ENCODE results near the gene ERGIC1. TPM values are rescaled to one million over a fixed set of nuclear protein-coding genes. Genes with fewer than 3 reads are reported as not detected.

Gene ERGIC1
- total and polyA plus RNA-seq, 2 of the 13 experiments (the other 11 are each of a cell fraction or from before 2014, with no cell fraction given), result 78.5 to 184 TPM

DNA sequence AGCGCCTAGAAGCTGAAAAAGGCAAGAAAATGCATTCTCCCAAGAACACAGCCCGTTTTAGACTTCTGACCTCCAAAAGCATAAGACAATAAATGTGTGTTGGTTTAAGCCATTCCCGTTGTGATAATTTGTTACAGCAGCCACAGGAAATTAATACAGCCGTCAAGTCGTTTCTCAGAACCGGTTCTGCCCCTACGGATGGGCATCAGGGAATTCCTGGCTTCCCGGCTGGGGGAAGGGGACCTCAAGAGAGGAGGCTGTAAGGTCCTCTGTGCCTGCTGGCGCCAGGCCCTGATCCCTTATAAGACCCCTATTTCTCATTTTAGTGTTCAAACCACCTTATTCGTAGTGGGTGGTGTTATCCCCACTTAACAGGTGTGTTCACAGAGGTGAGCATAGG, 74.6 kb downstream of the ERGIC1 start:
- CTCF ChIA-PET (ENCODE audit: low intra/inter-chr PET ratio, low total read pairs), result no interaction called here
- WGBS (ENCODE audit: low lambda C conversion rate), result 94% methylated on average over 9 of the region's 10 CpGs

More for the DNA sequence above, 74.6 kb downstream of the ERGIC1 start:
- no TSS peak for BruUV-seq (replicated peaks)
- Histone ChIP-seq H3K4me2 (ENCODE audit: low read depth, low read length) (no peak overlapping the region), H2AFZ (ENCODE audit: low read length) (no peak overlapping the region), H3K27ac (ENCODE audit: extremely low read length, insufficient read depth, low read length) (no peak overlapping the region), H3K9ac (ENCODE audit: insufficient read depth, low read depth, low read length) (no peak overlapping the region), H3K4me3 (replicated peaks in 1 of 3; ENCODE audit: insufficient read depth in 1 of 3, low read depth in 2 of 3, low read length in 3 of 3) (no peak overlapping the region), H3K9me3 (ENCODE audit: low read length) (no peaks in the 10 kb centered on the region), H3K4me1 (ENCODE audit: insufficient read depth, low read length) (peaks cover 14% of the 10 kb centered on the region), H3K79me2 (ENCODE audit: insufficient read depth, low read length) (no peaks in the 10 kb centered on the region), H3K27me3 (ENCODE audit: control insufficient read depth in 1 of 2, insufficient read depth in 2 of 2, low read length in 2 of 2) (no peaks in the 10 kb centered on the region), H3K36me3 (replicated peaks in 1 of 2; ENCODE audit: control insufficient read depth in 1 of 2, insufficient read depth in 2 of 2, low read length in 2 of 2) (peaks cover 19 to 36% of the 10 kb centered on the region in 2 experiments), H4K20me1 (ENCODE audit: insufficient read depth, low read length) (no peaks in the 10 kb centered on the region)
- no peak for FAIRE-seq
- TF ChIP-seq CREB1 (IDR thresholded peaks at IDR 0.05) (no peak), CREB1 (CRISPR knock-in tag; IDR thresholded peaks at IDR 0.05) (no peak), ZMYM4 (CRISPR knock-in tag; IDR thresholded peaks at IDR 0.05) (no peak), KLF11 (CRISPR knock-in tag; IDR thresholded peaks at IDR 0.05) (no peak), ZNF468 (CRISPR knock-in tag; IDR thresholded peaks at IDR 0.05) (no peak), ZNF768 (CRISPR knock-in tag; IDR thresholded peaks at IDR 0.05) (no peak), ZFP82 (CRISPR knock-in tag; IDR thresholded peaks at IDR 0.05; ENCODE audit: borderline replicate concordance) (no peak)
- TF ChIP-seq, protein P1, sequence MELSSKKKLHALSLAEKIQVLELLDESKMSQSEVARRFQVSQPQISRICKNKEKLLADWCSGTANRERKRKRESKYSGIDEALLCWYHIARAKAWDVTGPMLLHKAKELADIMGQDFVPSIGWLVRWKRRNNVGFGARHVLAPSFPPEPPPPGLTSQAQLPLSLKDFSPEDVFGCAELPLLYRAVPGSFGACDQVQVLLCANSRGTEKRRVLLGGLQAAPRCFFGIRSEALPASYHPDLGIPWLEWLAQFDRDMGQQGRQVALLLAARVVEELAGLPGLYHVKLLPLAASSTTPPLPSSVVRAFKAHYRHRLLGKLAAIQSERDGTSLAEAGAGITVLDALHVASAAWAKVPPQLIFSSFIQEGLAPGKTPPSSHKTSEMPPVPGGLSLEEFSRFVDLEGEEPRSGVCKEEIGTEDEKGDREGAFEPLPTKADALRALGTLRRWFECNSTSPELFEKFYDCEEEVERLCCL (CRISPR knock-in tag; IDR thresholded peaks at IDR 0.05; ENCODE audit: borderline replicate concordance), result no peak
- TF ChIP-seq, protein P2, sequence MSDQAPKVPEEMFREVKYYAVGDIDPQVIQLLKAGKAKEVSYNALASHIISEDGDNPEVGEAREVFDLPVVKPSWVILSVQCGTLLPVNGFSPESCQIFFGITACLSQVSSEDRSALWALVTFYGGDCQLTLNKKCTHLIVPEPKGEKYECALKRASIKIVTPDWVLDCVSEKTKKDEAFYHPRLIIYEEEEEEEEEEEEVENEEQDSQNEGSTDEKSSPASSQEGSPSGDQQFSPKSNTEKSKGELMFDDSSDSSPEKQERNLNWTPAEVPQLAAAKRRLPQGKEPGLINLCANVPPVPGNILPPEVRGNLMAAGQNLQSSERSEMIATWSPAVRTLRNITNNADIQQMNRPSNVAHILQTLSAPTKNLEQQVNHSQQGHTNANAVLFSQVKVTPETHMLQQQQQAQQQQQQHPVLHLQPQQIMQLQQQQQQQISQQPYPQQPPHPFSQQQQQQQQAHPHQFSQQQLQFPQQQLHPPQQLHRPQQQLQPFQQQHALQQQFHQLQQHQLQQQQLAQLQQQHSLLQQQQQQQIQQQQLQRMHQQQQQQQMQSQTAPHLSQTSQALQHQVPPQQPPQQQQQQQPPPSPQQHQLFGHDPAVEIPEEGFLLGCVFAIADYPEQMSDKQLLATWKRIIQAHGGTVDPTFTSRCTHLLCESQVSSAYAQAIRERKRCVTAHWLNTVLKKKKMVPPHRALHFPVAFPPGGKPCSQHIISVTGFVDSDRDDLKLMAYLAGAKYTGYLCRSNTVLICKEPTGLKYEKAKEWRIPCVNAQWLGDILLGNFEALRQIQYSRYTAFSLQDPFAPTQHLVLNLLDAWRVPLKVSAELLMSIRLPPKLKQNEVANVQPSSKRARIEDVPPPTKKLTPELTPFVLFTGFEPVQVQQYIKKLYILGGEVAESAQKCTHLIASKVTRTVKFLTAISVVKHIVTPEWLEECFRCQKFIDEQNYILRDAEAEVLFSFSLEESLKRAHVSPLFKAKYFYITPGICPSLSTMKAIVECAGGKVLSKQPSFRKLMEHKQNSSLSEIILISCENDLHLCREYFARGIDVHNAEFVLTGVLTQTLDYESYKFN (CRISPR knock-in tag; conservative IDR thresholded peaks at IDR 0.05), result no peak
- no peak for ATAC-seq
- no peak for DNase-seq (ENCODE audit: low spot score)
- in situ Hi-C loops (cut with HindIII; ENCODE audit: extremely low pct_ligation_motif_present, low pct_unique_long_range_greater_than_20kb) (no loop called here), intact Hi-C loops (cut with micrococcal nuclease; ENCODE audit: unreplicated experiment) (no loop called here)
- POLR2A ChIA-PET, result no interaction called here
